Tongue (tissue), 2 donors: Measurements from ENCODE around the gene TMEM135. TPM values are rescaled to one million over a fixed set of nuclear protein-coding genes. Genes with fewer than 3 reads are reported as not detected.
"Not testable (repeated sequence)": the region's sequence is repeated elsewhere in the genome, so short reads cannot be mapped to it uniquely, and the experiment has no call there.

Experiments used
- DNase-seq: peaks from one replicate; pipeline ENCODE4 v3.0.0-alpha.2; 2015
- total RNA-seq: library from RNA; depleted of rRNA; stranded (reverse); fragments of >200 nt; gene quantifications from one replicate; pipeline ENCODE4 v1.2.3, GENCODE V29; 2014

The TMEM135 gene
- total RNA-seq, 1 donor from 2014 or later, result 25.6 TPM

- no peak for DNase-seq
Observed at GRCh38 chr11:87020764-87021365, 16.9 kb upstream of the TMEM135 start.

- no peak for DNase-seq
Observed at GRCh38 chr11:87022254-87022653, 15.5 kb upstream of the TMEM135 start.

GRCh38 chr11:87022738-87023137, 15.0 kb upstream of the TMEM135 start:
- DNase-seq, result no peak

GRCh38 chr11:87026415-87026814, 11.3 kb upstream of the TMEM135 start:
- DNase-seq, result not testable (repeated sequence)

- DNase-seq, result no peak
Observed at GRCh38 chr11:87030458-87031054, 7.2 kb upstream of the TMEM135 start.

- no peak for DNase-seq
Observed at GRCh38 chr11:87031433-87032170, 6.1 kb upstream of the TMEM135 start.

- DNase-seq, result no peak
Observed at GRCh38 chr11:87033561-87033960, 4.2 kb upstream of the TMEM135 start.

- no peak for DNase-seq
Observed at GRCh38 chr11:87035976-87036583, 1.7 kb upstream of the TMEM135 start.

- no peak for DNase-seq
Observed at GRCh38 chr11:87036756-87037449, 831 bp upstream of the TMEM135 start.

GRCh38 chr11:87038235-87038977, 672 bp downstream of the TMEM135 start:
- no peak for DNase-seq

- no peak for DNase-seq
Observed at GRCh38 chr11:87039371-87039770, 1.6 kb downstream of the TMEM135 start.

GRCh38 chr11:87043894-87044293, 6.2 kb downstream of the TMEM135 start:
- no peak for DNase-seq

- DNase-seq, result no peak
Observed at GRCh38 chr11:87046824-87047223, 9.1 kb downstream of the TMEM135 start.

GRCh38 chr11:87056091-87056490, 18.4 kb downstream of the TMEM135 start:
- no peak for DNase-seq

GRCh38 chr11:87057749-87058148, 20.0 kb downstream of the TMEM135 start:
- DNase-seq, result no peak

- DNase-seq, result no peak
Observed at GRCh38 chr11:87059596-87060390, 22.1 kb downstream of the TMEM135 start.

GRCh38 chr11:87061766-87062165, 24.0 kb downstream of the TMEM135 start:
- DNase-seq, result no peak

GRCh38 chr11:87063982-87064381, 26.2 kb downstream of the TMEM135 start:
- DNase-seq, result no peak

GRCh38 chr11:87072787-87073186, 35.1 kb downstream of the TMEM135 start:
- DNase-seq, result no peak

- DNase-seq, result no peak
Observed at GRCh38 chr11:87076260-87076783, 38.6 kb downstream of the TMEM135 start.
